ENCODE measurements around the gene SPATS2. TPM values are rescaled to one million over a fixed set of nuclear protein-coding genes. Genes with fewer than 3 reads are reported as not detected.

SPATS2 gene
- total RNA-seq, 2 experiments from 2014 or later: 6.1 to 6.4 TPM

DNA sequence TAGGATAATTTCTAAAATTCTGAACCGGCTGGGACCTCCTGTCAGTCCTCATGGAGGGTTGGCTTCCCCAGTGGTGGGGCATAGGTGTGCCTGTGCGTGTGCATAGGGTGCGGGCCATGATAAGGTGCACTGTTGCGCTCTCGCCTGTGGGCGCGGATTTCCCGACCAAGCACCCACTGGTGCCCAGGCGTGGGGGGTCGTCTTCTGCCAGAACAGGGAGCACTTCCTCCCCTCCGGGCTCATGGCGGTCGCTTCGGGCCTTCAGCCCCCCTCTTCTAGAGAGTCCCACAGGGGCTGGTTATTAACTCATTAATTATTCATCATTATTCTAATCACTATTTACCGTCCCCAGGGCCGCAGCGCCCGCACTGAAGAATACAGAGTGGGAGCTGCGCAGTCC is 33.0 kb upstream of the SPATS2 start:
- H3K36me3 ChIP-seq (ENCODE audit: insufficient read depth, low read length): no peaks in the 10 kb centered on the region
- TF ChIP-seq, protein P1, sequence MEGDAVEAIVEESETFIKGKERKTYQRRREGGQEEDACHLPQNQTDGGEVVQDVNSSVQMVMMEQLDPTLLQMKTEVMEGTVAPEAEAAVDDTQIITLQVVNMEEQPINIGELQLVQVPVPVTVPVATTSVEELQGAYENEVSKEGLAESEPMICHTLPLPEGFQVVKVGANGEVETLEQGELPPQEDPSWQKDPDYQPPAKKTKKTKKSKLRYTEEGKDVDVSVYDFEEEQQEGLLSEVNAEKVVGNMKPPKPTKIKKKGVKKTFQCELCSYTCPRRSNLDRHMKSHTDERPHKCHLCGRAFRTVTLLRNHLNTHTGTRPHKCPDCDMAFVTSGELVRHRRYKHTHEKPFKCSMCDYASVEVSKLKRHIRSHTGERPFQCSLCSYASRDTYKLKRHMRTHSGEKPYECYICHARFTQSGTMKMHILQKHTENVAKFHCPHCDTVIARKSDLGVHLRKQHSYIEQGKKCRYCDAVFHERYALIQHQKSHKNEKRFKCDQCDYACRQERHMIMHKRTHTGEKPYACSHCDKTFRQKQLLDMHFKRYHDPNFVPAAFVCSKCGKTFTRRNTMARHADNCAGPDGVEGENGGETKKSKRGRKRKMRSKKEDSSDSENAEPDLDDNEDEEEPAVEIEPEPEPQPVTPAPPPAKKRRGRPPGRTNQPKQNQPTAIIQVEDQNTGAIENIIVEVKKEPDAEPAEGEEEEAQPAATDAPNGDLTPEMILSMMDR (IDR thresholded peaks at IDR 0.05): no peak
- ChIA-PET CTCF (no interaction called here), POLR2A (no interaction called here)
- DNase-seq: peak in 1 of 14 experiments; percentile 23
- no peak overlapping the region for H3K27ac ChIP-seq (ENCODE audit: low read depth in 1 of 2, low read length in 2 of 2)
- Mint-ChIP-seq H3K4me1 (ENCODE audit: low read depth) (peaks cover 32% of the 10 kb centered on the region), H3K36me3 (ENCODE audit: low read depth) (no peaks in the 10 kb centered on the region), H3K27ac (no peak overlapping the region), H3K27me3 (peaks cover 75% of the 10 kb centered on the region), H3K4me3 (no peak overlapping the region), H3K9me3 (no peaks in the 10 kb centered on the region)
- ATAC-seq (ENCODE audit: poor library complexity): no peak
- no peak overlapping the region for H3K4me3 ChIP-seq (ENCODE audit: low read length)
- peaks cover 28% of the 10 kb centered on the region for H3K4me1 ChIP-seq (ENCODE audit: insufficient read depth, low read length)
- intact Hi-C loops (cut with DNase I, micrococcal nuclease): no loop called here
- peaks cover 53 to 59% of the 10 kb centered on the region in 2 experiments for H3K27me3 ChIP-seq (ENCODE audit: control insufficient read depth in 1 of 2, insufficient read depth in 2 of 2, low read length in 2 of 2)
- peaks cover 0 to 8% of the 10 kb centered on the region in 2 experiments for H3K9me3 ChIP-seq (ENCODE audit: control insufficient read depth in 1 of 2, insufficient read depth in 1 of 2, low read length in 2 of 2)

DNA sequence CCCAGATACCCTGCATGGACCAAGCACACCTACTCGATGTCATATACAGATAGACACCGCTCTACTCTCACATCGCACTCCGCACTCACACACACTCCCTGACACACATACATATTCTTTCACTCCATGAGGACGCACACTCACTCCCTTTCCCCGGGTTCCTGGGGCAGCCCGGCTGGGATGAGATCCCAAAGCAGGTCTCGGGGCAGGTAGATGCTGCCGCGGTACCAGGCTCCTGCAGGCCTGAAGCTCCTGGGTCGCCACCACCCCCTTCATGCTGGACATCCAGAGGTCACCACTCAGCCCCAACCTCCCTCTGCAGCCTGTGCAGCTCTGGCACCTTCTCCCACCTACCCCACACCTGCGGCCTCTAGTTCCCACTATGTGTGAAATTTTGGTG is 32.6 kb upstream of the SPATS2 start:
- TF ChIP-seq, protein P1 (IDR thresholded peaks at IDR 0.05): no peak
- Histone ChIP-seq H3K9me3 (ENCODE audit: control insufficient read depth in 1 of 2, insufficient read depth in 1 of 2, low read length in 2 of 2) (peaks cover 0 to 8% of the 10 kb centered on the region in 2 experiments), H3K4me1 (ENCODE audit: insufficient read depth, low read length) (peaks cover 28% of the 10 kb centered on the region), H3K4me3 (ENCODE audit: low read length) (no peak overlapping the region), H3K36me3 (ENCODE audit: insufficient read depth, low read length) (no peaks in the 10 kb centered on the region), H3K27me3 (ENCODE audit: control insufficient read depth in 1 of 2, insufficient read depth in 2 of 2, low read length in 2 of 2) (peaks cover 53 to 59% of the 10 kb centered on the region in 2 experiments), H3K27ac (ENCODE audit: low read depth in 1 of 2, low read length in 2 of 2) (no peak overlapping the region)
- H3K9me3 Mint-ChIP-seq: no peaks in the 10 kb centered on the region
- ATAC-seq (ENCODE audit: poor library complexity) (no peak), DNase-seq (peak in 1 of 14 experiments; percentile 12)
- no peak overlapping the region for H3K4me3 Mint-ChIP-seq
- intact Hi-C loops (cut with DNase I, micrococcal nuclease): no loop called here
- peaks cover 32% of the 10 kb centered on the region for H3K4me1 Mint-ChIP-seq (ENCODE audit: low read depth)
- peaks cover 79% of the 10 kb centered on the region for H3K27me3 Mint-ChIP-seq
- no peaks in the 10 kb centered on the region for H3K36me3 Mint-ChIP-seq (ENCODE audit: low read depth)
- no peak overlapping the region for H3K27ac Mint-ChIP-seq
- ChIA-PET CTCF (interaction anchor here (1.2 kb wide), 1 partner anchor 12 kb away, joined by 3 read pairs; no protein-coding TSS in a partner anchor), POLR2A (no interaction called here)

DNA sequence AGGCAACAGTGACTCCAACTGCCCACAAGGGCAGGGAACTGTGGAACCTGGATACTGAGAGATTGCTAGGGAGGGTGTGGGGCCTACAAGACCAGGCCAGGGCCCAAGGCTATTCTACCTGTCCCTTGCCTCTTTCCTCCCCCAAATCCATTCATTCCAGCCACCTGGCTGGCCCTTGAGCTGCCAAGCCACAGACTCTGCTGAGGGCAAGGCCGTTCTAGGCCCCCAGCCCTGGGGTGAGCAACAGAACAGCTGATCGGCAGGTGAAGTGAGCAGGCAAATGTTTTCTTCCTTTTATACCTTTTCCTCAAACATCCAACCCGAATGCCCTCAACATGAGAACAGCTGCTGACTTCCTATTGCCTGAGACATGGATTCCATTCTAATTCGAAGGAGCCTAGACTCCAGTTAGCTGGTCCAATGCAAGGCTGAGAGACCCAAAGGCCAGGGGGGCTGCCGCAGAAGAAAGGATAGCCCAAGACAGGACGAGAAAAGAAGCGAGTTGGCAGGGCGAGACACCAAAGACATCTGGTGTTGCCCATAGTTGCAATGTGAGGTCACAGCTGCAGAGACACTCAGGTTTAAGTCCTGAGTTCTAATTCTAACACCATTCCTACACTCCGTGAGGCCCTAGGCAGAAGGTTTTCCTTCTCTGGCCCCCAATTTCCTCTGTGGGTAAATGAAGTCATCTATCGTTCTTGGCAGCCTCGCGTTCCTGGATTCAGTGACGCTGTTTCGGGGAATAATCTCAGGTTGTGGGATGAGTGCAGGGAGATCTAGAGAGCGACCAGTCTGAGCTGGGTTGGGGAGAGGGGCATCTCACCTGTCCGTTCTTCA is 31.9 kb upstream of the SPATS2 start:
- TF ChIP-seq, protein P1 (IDR thresholded peaks at IDR 0.05): no peak
- Histone ChIP-seq H3K27me3 (ENCODE audit: control insufficient read depth in 1 of 2, insufficient read depth in 2 of 2, low read length in 2 of 2) (peaks cover 54 to 59% of the 10 kb centered on the region in 2 experiments), H3K9me3 (ENCODE audit: control insufficient read depth in 1 of 2, insufficient read depth in 1 of 2, low read length in 2 of 2) (peaks cover 0 to 8% of the 10 kb centered on the region in 2 experiments), H3K36me3 (ENCODE audit: insufficient read depth, low read length) (no peaks in the 10 kb centered on the region), H3K27ac (ENCODE audit: low read depth in 1 of 2, low read length in 2 of 2) (no peak overlapping the region), H3K4me1 (ENCODE audit: insufficient read depth, low read length) (peaks cover 28% of the 10 kb centered on the region), H3K4me3 (ENCODE audit: low read length) (no peak overlapping the region)
- no peak for DNase-seq
- no peaks in the 10 kb centered on the region for H3K36me3 Mint-ChIP-seq (ENCODE audit: low read depth)
- no peak for ATAC-seq (ENCODE audit: poor library complexity)
- peaks cover 32% of the 10 kb centered on the region for H3K4me1 Mint-ChIP-seq (ENCODE audit: low read depth)
- intact Hi-C loops (cut with DNase I, micrococcal nuclease): no loop called here
- H3K27me3 Mint-ChIP-seq: peaks cover 86% of the 10 kb centered on the region
- ChIA-PET CTCF (interaction anchor here (1.2 kb wide), 1 partner anchor 12 kb away, joined by 3 read pairs; no protein-coding TSS in a partner anchor), POLR2A (no interaction called here)
- H3K4me3 Mint-ChIP-seq: peak overlapping the region; percentile 28
- no peaks in the 10 kb centered on the region for H3K9me3 Mint-ChIP-seq
- H3K27ac Mint-ChIP-seq: no peak overlapping the region

Measured in CD4-positive, alpha-beta T cell (primary cell).